Measurements from ENCODE around the gene ZBTB20.
A peak's percentile ranks its signal among the peaks of the same experiment; 100 is the strongest.
"Not testable (repeated sequence)": the region's sequence is repeated elsewhere in the genome, so short reads cannot be mapped to it uniquely, and the experiment has no call there.

Gene ZBTB20

DNA sequence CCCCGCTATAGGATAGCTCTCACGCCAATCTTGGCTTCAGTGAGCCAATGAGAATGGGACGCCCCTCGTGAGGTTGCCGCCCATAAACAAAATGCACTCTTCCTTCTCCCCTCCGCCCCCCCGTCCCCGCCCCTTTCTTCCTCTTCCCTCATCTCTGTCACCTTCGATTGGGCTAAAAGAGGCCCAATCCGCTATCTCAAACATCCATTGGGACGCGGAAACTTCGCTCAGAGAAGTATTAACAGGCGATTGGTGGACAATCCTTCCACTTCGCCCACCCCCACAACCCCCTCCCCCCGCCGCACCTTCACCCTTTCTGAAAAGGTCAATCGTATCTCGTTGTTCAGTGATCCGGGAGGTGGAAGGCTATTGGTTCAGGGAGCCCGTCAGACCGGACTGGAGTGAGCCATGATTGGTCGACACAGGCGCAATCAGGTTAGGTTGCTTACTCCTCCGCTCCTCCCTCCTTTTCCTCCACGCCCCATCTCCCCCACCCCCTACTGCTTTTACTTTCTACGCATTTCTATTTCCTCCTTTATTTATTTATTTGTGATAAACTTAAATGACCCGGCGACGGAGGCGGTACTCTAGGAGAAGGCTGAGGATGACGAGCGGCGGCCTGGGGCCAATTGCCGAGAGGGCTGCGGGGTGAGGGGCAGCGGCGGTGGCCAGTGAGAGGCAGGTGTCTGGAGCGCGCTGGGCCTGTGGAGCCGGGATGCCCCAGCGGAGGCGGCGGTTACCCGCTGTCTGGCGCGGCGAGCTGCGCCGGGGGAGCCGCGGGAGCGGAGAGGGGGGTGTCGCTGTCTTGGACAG is 447 bp upstream of the ZBTB20 start:
- DNase-seq, result peak; percentile 90 to 99 (median 98)

DNA sequence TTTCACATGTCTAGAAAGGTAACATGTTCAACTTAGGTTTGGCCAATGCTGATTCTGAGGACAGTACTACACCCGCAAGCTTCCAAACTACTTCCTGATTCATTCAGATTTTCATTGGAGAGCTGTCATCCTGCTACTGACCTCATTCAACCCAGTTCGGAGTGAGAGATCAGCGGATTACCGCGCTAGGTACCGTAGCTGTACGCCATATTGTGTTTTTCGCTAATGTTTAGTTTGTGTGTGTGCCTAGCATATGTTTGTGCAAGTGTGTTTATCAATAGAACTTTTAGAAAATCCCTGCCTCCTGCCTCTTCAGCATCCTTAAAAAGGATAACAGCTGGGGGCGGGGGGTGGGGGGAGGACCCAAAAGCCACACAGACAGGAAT is 1.1 kb downstream of the ZBTB20 start:
- no peak for DNase-seq

DNA sequence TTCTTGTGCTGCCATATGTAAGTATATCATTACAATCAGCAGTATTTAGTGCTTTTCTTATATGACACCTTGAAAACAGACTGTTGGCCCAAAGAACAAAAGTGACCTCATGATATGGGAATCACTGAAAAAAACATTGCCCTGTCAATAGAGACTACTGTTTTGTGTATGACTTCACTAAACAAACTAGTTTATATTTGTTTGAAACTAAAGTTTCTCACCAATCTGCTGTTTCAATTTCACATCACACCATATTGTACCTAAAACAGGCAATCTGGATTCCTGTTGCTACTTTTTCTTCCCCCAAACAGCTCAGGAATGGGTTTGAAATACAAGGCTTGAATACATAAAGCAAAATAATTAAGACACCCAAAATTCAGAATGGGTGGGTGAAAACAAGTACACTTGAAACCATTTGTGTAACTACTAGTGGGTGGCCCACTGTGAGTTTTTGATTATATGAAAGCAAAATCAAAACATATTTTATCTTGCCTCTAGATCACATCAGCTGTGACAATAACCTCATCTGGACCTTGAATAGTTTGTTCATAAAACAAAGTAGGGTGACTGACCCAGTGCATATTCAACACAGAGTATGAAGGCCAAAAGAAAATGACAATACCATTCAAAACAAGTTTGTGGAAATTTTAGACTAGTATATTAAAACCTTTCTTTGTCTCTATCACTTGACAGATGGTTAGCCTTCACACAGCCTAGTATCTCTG is 5.9 kb downstream of the ZBTB20 start:
- no peak for DNase-seq

DNA sequence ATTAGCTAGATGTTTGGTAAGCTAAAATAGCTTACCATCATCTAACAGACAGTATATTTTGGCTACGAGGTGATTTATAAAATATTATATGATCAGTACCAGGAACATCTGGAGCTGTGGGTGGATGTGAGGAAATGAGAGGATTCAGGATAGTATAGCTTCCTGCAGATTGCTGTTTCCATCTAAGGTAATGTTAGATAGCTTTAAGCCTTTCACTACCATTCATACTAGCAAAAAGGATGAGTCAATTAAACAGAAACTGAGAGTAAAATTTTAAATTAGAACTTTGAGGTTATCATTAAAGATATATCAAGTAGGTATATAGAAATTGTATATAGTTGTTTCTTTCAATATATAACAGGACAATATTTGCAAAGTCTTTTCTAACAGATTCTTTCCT is 8.0 kb downstream of the ZBTB20 start:
- DNase-seq, result no peak

DNA sequence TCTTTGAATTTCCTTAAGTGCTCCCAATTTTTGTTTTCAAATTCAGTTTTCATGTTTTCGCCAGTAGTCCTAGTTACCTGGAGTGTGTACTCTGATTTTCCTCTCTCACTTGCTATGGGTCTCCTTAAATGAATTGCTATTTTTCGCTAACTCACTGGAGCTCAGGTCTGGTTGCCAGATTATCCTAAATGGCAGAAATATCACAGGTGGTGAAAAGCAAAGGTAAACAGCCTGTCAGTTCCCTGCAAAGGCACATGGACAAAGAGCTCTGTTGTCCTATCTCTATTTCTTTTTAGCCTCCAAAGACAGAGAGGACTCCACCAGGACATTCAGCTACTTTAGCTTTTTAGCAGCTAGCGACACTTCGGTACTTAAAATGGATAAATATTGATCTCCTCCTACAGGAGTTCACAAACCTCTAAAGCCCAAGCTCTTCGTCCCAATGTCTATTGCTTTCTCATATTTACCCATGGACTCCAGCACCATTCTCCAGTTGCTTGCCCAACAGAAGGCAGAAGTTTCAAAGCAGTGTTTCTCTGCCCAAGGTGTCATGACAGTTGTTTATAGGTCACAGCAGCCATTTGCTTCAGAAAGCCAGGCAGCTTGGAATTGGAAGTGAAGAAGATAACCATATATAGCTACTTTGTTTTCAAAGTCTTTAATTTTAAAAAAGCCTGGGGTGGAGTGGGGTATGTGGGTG is 12.3 kb downstream of the ZBTB20 start:
- DNase-seq, result no peak

DNA sequence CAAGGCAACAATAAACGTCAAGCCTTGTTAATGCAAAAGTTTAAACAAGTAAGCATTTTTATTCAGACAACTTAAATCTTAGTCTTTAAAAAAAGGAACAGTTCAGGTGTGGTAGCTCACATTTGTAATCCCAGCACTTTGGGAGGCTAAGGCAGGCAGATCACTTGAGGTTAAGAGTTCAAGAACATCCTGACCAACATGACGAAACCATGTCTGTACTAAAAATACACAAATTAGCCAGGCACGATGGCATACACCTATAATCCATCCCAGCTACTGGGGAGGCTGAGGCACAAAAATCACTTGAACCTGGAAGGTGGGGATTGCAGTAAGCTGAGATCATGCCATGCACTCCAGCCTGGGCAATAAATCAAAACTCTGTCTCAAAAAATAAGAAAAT is 19.9 kb downstream of the ZBTB20 start:
- DNase-seq, result no peak

DNA sequence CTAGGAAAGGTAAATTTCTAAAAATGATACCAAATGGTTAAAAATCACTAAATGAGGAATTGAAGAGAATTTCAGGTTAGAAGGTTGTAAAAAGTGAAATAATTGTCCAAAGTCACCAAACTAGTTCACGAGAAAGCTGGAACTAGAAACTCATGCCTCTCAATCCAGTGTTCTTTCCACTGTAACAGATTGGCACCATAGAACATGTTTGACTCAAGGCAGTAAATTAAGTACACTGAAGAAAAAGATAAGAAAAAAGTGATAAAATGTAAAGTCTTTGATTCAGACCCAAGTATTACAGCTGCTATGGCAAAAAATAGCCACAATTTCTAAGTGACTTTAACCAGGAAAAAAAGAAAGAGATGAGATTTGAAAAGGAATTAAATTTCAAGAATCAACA is 26.5 kb downstream of the ZBTB20 start:
- DNase-seq, result no peak

DNA sequence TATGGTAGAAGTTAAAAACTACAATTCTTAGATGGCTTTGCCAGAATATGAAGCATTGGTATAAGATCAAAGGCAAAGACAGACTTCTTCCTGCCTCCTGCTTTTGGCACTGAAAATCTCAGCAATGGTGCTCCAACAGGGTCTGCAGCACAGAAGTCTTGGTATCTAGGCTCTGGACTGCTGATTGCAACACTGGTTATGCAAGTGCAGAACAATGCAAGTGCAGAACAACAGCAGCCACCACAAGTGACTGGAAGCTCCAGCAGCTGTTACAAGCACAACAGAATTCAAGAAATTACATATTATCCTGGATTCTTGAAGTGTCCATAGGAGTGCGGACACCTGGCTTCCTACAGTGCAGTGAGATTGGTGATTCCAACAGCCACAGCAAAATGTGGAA is 33.7 kb downstream of the ZBTB20 start:
- DNase-seq, result no peak

DNA sequence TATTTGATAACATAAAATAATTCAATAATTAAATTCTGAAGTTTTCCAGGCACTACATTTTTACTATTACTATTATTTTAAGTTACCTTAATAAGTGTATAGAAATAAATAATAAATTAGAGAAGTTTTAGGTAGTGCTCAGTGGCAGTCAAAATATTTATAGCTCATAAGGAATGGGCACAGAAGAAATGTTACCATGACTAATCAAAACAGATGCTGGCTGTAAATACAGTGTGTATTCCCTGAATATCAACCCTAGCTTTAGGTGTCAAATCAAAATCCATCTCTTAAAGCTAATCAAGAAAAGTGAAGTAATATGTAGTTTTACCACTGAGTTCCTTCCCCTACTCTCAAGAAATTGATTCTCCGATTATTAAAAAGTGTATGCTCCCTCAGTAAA is 35.5 kb downstream of the ZBTB20 start:
- DNase-seq, result no peak

DNA sequence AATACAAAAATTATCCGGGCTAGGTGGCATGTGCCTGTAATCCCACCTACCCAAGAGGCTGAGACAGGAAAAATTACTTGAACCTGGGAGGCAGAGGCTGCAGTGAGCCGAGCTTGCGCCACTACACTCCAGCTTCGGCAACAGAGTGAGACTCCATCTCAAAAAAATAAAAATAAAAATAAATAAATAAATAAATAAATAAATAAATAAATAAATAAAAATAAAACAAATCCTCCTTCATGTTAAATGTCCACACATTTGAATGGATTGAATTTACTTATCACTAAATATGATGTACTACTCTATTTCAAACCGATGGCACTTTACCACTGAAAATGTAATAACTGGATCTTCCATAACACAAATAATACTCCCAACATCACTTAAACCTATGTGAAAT is 36.3 kb downstream of the ZBTB20 start:
- DNase-seq, result no peak

DNA sequence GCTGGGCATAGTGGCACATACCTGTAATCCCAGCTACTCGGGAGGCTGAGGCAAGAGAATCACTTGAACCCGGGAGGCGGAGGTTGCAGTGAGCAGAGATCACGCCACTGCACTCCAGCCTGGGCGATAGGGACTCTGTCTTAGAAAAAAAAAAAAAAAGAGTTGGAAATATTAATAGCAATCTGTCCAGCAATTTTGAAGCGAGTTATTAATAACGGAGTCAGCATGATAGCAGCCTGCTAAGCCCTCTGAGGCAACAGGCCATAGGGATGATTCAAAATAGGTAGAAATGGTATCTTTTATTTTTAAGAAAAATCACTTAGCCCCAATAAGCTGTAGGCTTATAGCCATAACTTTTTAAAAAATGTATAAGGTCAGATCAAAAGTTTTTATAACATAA is 37.0 kb downstream of the ZBTB20 start:
- not testable (repeated sequence) for DNase-seq

DNA sequence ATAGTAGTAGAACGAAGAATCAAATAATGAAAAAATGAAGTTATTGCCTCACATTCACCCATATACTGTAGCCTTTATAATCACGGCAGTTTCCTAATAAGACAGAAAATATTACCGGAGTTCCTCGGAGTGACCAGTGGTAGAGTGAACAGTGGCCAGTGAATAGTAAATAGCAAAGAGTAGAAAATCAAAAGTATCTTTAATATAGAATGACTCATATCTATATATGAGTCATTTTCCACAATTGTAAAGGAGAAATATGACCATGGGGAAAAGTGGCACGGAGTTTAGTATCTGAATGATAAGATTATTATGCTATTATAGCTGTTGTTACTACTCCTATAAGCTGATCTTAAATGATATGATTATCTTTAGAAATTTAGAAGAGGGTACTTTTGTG is 38.5 kb downstream of the ZBTB20 start:
- DNase-seq, result no peak

DNA sequence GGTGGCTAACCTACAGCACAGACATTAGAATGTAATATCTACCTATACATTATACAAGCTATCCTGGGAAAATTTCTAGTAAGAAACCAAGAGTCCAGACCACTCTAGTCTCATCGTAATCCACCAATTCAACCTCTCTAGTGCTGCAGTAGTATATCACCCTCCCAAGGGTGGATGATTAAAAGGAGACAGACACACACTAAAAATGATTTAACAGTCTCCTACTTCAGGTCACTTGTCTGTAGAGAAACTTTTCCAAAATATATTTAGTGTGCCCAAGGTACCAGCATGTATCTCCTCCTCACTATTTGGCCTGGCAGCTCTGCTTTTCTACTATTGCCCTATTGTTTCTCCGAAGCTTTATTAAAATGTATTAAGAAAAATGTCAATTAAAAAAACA is 45.0 kb downstream of the ZBTB20 start:
- no peak for DNase-seq

DNA sequence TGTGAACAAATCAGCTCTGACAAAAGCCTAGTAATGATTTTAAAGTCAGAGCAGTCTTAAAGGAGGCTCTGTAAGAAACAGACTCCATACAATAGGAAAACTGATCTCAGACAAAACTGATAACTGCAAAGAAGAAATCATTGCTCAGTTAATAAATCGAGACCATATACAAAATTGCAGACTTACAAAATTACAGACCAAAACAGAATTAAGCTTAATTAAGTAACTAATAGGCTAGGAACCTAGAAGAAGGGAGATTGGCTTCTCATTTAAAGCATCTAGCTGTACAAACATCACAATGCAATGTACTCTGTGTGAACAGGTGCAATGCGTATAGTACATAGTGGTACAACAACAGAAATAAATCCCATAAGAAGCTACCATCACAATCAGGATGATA is 46.3 kb downstream of the ZBTB20 start:
- no peak for DNase-seq

DNA sequence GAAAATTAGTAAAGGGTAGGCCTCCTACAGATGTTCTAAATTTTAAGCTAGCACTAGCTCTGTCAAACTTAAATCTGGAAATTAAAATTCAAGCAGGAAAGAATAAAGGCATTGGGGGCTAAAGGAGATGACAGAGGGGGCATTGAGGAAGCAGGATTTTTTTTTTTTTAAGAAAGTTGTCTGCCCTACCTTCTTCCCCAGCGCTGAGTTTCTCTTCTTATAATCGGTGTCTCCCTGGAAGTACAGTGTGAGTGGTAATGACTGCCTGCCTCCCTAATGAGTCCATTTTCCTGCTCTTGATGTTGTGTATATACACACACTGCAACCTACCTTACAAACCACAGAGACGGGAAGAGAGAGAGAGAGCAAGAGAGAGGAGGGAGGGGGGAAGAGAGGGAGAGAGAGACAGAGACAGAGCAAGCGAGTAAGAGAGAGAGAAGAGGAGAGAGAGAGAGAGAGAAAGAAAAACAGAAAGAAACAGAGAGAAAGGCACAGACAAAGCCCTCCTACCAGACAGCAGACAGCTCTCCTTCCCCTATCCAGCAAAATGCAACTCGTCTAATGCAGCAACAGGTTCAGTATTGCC is 47.0 kb downstream of the ZBTB20 start:
- DNase-seq, result no peak

DNA sequence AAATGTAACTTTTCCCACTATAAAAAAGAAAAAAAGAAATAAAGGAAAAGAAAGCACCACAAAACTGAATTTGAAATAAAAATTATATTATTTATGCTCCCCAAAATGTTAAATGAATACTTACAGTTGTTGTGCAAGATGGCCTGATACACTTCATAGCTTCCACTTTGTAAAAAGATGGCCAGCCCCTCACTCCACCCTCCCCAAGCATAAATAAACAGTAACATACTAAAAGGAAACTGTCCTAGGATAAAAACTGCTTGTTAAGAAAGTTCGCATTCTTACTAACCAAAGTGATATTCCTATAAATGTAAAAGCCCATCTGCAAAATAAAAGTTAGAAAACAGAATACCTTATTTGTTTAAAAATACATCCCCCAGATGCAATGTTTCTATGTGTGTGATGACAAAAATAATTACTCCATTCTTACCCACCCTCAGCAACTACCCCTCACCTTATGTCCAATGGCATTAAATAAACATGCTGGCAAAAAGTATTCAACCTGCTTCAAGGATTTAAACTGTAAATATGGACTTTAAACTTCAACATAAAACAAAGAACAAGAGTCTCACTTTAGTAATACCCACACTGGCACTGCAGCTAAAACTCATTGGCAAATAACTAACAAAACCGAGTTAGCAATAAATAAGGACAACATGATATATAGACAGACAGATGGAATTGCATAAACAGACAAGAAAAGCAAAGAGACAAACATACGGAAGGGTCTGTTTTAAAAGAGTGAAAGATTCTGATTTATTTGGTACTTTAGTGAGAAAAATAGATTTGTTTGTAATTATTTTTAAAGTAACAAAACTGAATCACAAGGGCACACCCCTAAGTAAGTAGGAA is 47.7 kb downstream of the ZBTB20 start:
- DNase-seq, result no peak

DNA sequence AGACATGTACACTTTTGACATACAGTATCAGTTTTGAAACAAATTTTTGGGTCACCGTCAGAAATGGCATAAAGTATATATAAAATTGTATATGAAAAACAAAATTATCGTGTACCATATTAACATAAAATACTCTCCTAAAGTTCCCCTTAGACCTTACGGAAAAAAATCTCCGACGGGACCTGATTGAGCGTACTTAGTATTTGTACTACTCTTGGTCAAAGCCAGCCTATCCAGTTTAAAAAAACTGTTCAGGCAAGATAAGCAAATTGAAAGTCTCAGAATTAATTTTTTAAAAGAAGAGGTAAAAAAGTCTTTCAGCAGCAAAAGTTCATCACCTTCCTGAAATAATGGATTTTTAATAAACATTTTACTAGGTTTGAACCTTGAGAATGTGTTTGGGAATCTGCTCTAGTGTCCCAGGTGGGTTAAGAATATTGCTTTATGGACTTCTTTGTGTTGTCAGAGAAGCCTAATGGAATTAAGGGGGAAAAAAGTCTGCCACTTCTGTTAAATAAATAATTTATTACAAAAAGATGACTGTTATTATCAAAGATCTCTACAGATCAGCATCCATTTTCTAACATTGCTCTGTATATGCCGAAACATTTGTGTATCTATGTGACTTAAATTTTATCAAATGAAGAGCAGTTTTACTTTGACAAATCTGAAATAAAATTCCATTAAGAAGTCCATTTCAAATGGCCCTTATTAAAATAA is 48.6 kb downstream of the ZBTB20 start:
- DNase-seq, result no peak

DNA sequence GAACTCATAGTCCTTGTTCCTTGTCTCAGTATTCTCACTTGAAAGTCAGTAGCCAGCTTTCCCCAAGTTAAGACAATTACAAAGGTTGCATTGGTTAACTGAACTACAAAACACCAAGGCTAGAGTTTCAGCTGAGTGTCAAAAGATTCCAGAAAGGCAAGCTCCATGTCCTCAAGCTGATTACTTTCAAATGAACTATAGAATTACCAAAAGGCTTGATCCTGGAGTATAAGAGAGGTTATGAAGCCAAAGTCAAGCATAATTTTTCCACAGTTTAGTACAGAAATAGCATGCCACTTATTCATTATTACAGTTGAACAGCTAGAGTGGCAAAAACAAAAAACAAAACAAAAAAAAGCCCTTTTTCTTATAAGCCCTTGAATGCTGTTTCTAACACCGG is 51.9 kb downstream of the ZBTB20 start:
- DNase-seq, result no peak

DNA sequence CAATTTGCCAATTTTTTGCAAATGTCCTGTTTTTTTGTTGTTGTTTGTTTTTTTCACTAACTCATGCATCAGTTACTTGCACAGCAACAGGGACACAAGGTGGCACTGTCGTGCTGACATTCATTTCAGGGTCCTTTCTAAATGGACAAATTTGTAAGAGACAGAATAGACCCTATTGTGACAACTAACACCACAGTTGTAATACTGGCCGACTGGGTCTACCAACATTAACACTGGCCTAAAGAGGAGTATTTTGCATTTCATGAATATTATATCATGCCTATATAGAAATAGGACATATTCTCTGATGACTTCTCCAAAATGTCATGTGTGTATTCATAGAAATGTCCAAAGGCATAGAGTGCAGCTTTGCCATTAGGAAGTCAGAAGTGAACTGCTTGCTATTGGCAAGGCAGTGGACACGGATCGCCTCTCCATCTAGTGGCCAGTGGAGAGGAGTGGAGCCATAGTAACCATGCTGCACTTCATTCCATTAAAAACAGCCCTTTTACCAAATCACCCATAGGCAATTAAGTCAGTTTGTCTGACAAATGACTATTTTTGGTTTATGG is 54.8 kb downstream of the ZBTB20 start:
- DNase-seq, result peak; percentile 4 to 9 (median 4)

DNA sequence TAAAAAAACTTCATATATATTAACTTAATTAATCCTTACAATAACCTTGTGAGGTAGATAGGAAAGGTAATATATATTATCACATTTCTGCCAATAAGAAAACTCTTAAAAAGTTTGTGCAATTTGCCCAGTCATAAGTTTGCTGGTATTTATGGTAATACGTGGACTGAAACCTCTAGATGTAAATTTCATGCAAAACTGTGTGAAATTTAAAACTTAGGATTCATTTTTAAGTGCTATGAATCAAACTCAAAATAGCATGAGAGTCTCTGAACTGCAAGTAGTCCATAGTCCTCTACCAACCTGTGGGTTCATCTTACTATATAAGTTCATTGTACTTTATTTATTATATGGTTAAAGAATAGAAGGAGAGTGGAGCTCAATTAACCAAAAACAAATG is 56.4 kb downstream of the ZBTB20 start:
- DNase-seq, result no peak

DNA sequence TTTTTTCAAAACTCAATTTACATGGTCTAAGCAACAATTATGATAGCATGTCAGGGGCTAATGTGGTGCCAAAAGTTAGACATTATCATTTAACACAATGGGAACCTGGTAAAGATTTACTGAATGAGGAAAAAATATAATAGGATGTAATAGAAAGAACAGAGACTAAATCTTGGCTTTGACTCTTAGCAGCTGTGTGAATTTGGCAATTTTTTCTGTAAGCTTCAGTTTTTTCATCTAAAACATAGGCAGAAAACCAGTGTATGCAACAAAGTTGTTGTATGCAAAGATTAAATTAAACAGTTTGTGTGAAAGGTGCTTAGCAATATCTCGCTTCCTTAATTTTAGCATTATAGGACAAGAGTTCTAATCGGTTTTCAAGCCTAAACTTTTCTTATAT is 57.6 kb downstream of the ZBTB20 start:
- no peak for DNase-seq

DNA sequence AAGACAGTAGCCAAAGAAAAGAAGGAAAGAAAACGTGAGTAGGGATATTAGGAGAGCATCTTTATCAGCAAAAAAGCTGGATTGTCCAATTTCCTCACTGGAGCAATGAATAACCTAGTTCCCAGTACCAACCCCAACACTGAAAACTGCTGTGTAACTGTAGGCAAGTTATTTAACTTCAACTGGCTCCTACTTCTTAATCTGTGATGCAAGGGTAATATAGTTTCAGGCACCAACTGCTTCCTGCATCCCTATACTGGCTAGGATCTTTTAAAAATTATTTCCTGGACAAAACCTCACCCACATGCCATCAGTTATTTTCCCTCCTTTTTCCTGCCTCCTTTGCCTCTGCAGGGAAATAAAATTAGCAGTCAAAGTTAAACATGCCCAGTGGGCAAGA is 59.6 kb downstream of the ZBTB20 start:
- DNase-seq, result no peak
